Left renal cortex interstitium (tissue), 4 donors: ENCODE results near the gene DOCK11. TPM values are rescaled to one million over a fixed set of nuclear protein-coding genes. Genes with fewer than 3 reads are reported as not detected.
"Not testable (repeated sequence)": the region's sequence is repeated elsewhere in the genome, so short reads cannot be mapped to it uniquely, and the experiment has no call there.

Experiments used
- DNase-seq, 4 donors: peaks; one replicate each; pipeline ENCODE4 v3.0.0-alpha.2; 2013; ENCODE audit warnings: low read depth in 4 of 4, low spot score in 2 of 4, missing footprints in 1 of 4
- polyA plus RNA-seq, 4 donors: library from polyadenylated mRNA; unstranded; fragments of 120-200 nt; gene quantifications; one replicate each; pipeline ENCODE4 v1.2.1, GENCODE V29; 2013; ENCODE audit not compliant: insufficient read length in 4 of 4

Gene DOCK11
- polyA plus RNA-seq, 4 donors, result 16.9 to 20.8 (median 20.0) TPM

DNA sequence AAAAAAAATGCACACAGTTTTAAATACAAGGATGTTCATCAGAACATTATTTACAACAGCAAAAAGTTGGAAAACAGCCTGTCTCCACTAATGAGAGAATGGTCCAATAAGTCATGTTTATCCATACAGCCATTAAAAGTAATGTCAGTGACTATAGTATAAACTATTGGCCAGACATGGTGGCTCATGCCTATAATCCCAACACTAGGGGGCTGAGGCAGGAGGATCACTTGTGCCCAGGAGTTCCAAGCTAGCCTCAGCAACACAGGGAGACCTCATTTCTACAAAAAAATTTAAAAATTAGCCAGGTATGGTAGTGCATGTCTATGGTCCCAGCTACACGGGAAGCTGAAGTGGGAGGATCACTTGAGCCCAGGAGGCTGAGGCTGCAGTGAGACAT lies 183.7 kb downstream of the DOCK11 start:
- no peak for DNase-seq

- DNase-seq, result no peak
Observed at GRCh38 chrX:118682258-118683014, 186.8 kb downstream of the DOCK11 start.

- no peak for DNase-seq
Observed at GRCh38 chrX:118685393-118685792, 189.8 kb downstream of the DOCK11 start.

- no peak for DNase-seq
Observed at GRCh38 chrX:118688935-118689334, 193.3 kb downstream of the DOCK11 start.

- no peak for DNase-seq
Observed at GRCh38 chrX:118693843-118694242, 198.2 kb downstream of the DOCK11 start.

DNA sequence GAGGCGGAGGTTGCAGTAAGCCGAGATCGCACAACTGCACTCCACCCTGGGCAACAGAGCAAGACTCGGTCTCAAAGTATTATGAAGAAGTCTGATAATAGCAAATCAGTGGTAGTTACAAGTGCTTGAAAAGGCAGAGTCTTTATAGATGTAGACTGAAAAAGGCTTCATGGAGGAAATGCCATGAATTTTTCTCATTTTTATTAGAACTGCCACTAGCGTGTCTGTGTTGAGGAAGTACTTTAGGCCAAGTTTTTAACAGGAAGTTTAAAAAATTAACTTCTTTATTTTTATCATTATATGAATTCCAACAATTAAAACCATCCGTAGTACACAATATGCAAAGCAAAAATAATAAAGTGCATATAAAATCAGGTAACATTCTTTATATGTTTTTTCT lies 199.0 kb downstream of the DOCK11 start:
- DNase-seq, result no peak

DNA sequence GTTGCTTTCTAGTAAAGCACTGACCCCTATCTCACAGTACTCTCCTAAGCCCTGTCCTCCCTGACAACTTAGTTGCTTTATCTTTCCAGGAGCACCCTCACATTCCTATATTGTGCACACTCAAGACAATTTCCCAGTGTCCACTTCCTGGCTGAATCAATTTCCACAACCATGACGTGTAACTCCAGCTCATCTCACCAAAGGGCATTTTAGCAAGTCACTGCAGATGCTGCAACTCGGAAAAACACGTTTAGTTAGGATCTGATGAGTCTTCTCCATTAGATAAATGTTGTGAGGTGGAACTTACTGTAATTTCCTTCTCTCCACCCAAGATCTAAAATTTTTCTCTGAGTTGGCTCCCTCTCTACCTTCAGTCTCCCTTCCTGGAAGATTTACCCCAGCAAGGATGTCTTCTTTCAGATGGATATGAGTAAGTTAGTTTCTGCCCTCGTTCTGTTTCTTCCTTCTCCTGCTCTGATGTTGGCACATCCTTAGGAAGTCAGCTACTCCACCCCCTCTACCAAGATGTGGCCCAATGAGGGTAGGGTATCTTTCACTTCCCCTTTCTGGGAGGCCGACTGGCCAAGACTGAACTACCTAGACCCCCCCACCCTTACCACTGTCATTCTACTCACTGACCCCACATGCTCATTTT lies 203.0 kb downstream of the DOCK11 start:
- DNase-seq, result no peak

DNA sequence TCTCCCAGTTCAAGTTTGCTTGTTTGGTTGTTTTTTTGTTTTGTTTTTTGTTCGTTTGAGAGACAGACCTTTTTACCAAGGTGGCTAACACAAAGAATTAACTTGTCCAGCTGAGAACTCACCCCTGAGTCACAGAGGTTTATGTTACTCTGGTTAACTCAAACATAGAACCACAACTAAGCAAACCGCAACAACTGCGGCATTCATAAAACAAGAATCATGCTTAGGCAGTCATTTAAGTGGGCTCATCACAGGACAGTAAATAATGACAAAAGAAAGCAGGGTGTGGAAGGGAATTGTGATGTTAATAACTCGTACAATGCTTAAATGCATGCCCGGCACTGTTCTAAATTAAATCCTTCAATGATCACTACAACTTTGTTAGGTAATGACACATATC lies 207.1 kb downstream of the DOCK11 start:
- DNase-seq, result no peak

DNA sequence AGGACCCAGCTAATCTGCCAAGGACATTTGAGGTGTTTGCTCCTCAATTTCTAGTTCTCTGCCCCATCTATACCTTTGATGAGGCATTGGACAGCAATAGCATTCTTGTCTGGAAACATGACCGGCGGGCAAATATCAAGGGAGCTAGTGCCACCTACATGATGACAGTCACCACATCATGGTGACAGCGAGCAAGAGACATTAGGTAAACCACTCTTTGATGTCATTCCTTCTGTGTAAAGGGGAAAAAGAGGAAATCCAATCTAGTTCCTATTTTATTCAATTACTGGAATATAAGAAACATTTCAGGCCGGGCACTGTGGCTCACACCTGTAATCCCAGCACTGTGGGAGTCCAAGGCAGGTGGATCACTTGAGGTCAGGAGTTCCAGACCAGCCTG lies 211.1 kb downstream of the DOCK11 start:
- DNase-seq, result no peak

GRCh38 chrX:118714521-118714920 lies 218.9 kb downstream of the DOCK11 start:
- no peak for DNase-seq

GRCh38 chrX:118715917-118716316 lies 220.3 kb downstream of the DOCK11 start:
- DNase-seq, result not testable (repeated sequence)

GRCh38 chrX:118716833-118717232 lies 221.2 kb downstream of the DOCK11 start:
- not testable (repeated sequence) for DNase-seq

DNA sequence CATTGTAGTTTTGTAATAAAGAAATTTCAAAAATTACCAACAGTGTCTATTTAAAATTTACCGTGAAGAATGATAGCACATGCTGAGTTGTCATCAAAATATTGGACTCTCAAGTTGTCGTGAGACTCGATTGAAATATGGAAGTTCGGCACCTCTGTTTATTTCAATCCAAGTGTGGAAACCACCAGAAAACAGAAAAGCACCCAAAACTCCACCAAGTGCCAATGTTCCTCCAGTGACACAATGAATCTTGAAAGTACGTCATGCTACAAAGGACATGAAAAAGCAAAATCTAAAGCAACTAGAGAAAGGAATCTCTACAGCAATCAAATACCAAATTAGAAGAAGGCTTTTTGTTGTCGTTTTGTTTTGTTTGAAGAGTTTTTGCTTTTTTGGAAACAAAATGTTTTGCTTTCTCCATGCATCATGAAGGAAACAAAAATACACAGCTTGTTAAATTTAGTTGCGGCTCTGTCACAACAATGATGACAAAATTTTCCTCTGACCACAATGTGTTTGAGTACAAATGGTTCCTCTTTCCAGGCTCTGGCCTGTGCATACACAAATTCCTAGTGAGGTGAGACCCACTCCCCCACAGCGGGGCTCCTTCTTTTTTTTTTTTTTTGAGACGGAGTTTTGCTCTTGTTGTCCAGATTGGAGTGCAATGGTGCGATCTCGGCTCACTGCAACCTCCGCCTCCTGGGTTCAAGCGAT lies 222.2 kb downstream of the DOCK11 start:
- no peak for DNase-seq

DNA sequence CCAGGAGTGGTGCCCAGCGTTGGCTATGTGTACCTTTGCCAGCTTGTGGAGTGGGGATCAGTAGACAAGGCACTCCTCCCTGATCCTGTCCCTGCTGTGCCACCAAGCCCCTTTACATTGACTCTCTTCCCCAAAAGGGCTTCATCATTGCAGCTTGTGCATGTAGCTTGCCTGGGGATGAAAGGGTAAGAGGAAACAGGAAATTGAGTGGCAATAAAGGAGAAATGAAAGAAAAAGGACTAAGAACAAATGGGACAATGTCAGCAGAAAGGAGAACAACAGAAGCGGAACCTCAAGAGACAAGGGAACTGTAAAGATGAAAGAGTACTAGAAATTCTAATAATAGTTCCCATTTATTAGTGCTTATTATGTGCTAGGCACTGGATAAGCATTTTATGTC lies 223.1 kb downstream of the DOCK11 start:
- no peak for DNase-seq

- no peak for DNase-seq
Observed at GRCh38 chrX:118720058-118720707, 224.6 kb downstream of the DOCK11 start.

- no peak for DNase-seq
Observed at GRCh38 chrX:118723376-118723775, 227.8 kb downstream of the DOCK11 start.

- DNase-seq, result no peak
Observed at GRCh38 chrX:118724365-118724764, 228.8 kb downstream of the DOCK11 start.

- DNase-seq, result no peak
Observed at GRCh38 chrX:118724775-118725174, 229.2 kb downstream of the DOCK11 start.

DNA sequence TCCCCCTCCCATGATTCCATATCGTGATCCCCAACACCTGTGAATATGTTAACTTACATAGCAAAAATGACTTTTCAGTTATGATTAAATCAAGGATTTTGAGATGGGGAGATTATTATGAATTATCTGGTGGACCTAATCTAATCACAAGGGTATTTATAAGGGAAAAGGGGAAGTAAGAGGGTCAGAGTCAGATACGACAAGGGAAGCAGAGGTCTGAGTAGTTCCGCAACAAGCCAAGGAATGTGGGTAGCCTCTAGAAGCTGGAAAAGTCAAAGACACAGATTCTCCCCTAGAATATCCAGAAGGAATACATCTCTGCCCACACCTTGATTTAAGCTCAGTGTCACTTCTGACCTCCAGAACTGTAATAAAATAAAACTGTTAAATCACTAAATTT lies 230.8 kb downstream of the DOCK11 start:
- DNase-seq, result no peak

GRCh38 chrX:118726887-118727685 lies 231.5 kb downstream of the DOCK11 start, which contains the start of gene IL13RA1:
Gene IL13RA1 (plus strand): TSS chrX:118727606. CDS start chrX:118727639, 33 bp downstream.
- DNase-seq, result peak in 2 of 4 donors; percentile 27 to 68
